AG04449 (cell line): ENCODE measurements around the gene EHMT2.

Experiments used
- CTCF ChIA-PET: fragments of 350-600 bp; formaldehyde crosslinking; extraction: SDS; loops from one replicate; lab custom pipeline; 2021; ENCODE audit warnings: antibody characterized with exemption; lab: Yijun Ruan, JAX
- POLR2A ChIA-PET: fragments of 400-600, 350-600 bp; formaldehyde crosslinking; extraction: SDS; loops from one replicate; lab custom pipeline; 2020; ENCODE audit warnings: antibody characterized with exemption, inconsistent platforms; lab: Yijun Ruan, JAX
- DNase-seq: peaks from one replicate; pipeline ENCODE4 v3.0.0-alpha.2; 2010; ENCODE audit warnings: low read depth, low spot score
- H3K4me3 ChIP-seq: 2 replicates; pipeline ENCODE4 v1.5.1; 2011; ENCODE audit warnings: low read depth, mild to moderate bottlenecking, control low read depth, low read length
- TF ChIP-seq, protein P1 (sequence below): IDR thresholded peaks from one replicate; pipeline ENCODE4 v1.5.1; 2011; ENCODE audit warnings: mild to moderate bottlenecking, moderate library complexity, low read length, control low read depth, inconsistent platforms; ENCODE audit not compliant: insufficient read depth; ENCODE audit errors: missing control alignments

Gene EHMT2

GRCh38 chr6:31888276-31889258 lies 8.9 kb downstream of the EHMT2 start:
- CTCF ChIA-PET: interaction anchor here (0.8 to 4.8 kb wide), 17 partner anchors 8 to 225 kb away, joined by 3 to 44 read pairs (median 7); partner anchors contain the start of genes EHMT2, LSM2 and LY6G5C
- POLR2A ChIA-PET: no interaction called here

GRCh38 chr6:31887173-31888007 lies 10.1 kb downstream of the EHMT2 start:
- TF ChIP-seq, protein P1, sequence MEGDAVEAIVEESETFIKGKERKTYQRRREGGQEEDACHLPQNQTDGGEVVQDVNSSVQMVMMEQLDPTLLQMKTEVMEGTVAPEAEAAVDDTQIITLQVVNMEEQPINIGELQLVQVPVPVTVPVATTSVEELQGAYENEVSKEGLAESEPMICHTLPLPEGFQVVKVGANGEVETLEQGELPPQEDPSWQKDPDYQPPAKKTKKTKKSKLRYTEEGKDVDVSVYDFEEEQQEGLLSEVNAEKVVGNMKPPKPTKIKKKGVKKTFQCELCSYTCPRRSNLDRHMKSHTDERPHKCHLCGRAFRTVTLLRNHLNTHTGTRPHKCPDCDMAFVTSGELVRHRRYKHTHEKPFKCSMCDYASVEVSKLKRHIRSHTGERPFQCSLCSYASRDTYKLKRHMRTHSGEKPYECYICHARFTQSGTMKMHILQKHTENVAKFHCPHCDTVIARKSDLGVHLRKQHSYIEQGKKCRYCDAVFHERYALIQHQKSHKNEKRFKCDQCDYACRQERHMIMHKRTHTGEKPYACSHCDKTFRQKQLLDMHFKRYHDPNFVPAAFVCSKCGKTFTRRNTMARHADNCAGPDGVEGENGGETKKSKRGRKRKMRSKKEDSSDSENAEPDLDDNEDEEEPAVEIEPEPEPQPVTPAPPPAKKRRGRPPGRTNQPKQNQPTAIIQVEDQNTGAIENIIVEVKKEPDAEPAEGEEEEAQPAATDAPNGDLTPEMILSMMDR: no peak
- CTCF ChIA-PET: interaction anchor here (1.1 to 4.8 kb wide), 9 partner anchors 9 to 207 kb away, joined by 3 to 44 read pairs (median 9); partner anchors contain the start of genes EHMT2, LSM2 and LY6G5C
- H3K4me3 ChIP-seq: no peak overlapping the region
- no peak for DNase-seq
- POLR2A ChIA-PET: no interaction called here

More at GRCh38 chr6:31888276-31889258, 8.9 kb downstream of the EHMT2 start:
- DNase-seq: no peak
- TF ChIP-seq, protein P1: peak; percentile 83
- no peak overlapping the region for H3K4me3 ChIP-seq

DNA sequence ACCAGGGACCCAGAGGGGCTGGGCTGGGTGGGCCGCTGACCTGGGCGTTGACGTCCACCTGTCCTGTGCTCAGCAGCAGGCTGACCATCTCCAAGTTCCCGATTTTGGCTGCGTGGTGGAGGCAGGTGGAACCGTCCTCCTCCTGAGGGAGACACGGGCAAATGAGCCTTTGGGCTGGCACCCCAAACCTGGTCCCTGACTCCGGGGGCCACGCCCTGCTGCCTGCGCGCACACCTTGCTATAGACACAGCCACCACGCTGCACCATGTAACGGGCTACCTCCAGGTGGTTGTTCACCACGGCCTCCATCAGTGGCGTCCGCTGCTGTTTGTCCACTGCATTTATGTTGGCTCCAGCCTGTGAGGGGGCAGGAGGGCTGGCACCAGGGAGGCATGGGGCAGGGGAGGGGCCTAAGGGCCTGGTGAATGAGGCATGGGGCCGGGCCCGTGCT lies 10.9 kb downstream of the EHMT2 start:
- no peak overlapping the region for H3K4me3 ChIP-seq
- ChIA-PET CTCF (interaction anchor here (1.8 to 4.8 kb wide), 3 partner anchors 10 to 65 kb away, joined by 9 to 44 read pairs (median 26); no protein-coding TSS in a partner anchor), POLR2A (no interaction called here)
- TF ChIP-seq, protein P1: no peak
- no peak for DNase-seq

DNA sequence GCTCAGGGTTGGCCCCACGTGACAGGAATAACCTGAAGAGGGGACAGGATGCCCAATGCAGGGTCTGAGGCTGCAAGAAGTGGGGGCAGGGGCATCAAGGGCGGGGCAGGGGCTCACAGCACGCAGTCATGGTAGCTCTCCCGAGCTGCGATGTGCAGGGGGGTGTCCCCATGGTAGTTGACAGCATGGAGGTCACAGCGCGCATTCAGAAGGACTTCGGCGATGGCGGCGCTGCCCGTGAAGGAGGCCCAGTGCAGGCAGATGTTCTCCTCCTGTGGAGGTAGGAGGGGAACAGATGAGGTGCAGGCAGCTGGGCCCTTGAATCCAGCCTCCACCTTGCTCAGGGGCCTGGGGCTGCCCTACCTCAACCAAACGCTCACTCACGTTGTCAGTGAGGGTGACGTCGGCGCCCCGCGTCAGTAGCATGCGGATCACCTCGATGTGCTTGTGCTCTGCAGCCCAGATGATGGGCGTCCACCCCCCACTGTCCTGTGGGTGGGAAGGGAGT lies 12.9 kb downstream of the EHMT2 start:
- TF ChIP-seq, protein P1: no peak
- POLR2A ChIA-PET: no interaction called here
- CTCF ChIA-PET: interaction anchor here (1.2 to 2.4 kb wide), 4 partner anchors 9 to 68 kb away, joined by 4 to 10 read pairs (median 6); no protein-coding TSS in a partner anchor
- DNase-seq: no peak
- H3K4me3 ChIP-seq: no peak overlapping the region

DNA sequence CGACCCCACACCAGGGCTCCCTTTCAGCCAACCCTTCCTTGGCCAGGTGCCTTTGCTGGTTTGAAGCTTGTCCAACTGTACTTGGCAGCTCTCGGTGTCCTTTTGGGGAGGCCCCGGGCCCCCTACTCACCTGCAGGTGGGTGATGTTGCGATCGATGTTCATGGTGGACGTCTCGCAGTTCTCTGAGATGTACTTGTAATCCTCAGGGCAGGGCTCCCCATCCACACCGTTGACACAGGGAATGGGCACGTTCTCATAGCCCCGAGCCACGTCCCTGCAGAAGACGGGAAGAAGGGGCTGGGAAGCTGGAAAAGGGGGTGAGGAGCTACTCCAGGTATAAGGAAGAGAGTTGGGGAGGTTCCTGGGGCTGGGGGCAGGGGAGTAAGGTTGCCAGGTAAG lies 13.8 kb downstream of the EHMT2 start:
- H3K4me3 ChIP-seq: no peak overlapping the region
- no peak for DNase-seq
- TF ChIP-seq, protein P1: no peak
- CTCF ChIA-PET: interaction anchor here (1.4 to 2.4 kb wide), 4 partner anchors 8 to 69 kb away, joined by 6 to 10 read pairs (median 6); no protein-coding TSS in a partner anchor
- POLR2A ChIA-PET: no interaction called here
